NOMO-1 treated with DMSO at 0.1 percent for 48 hours (cell line): Measurements from ENCODE around the gene ATF4.
"Not testable (repeated sequence)": the region's sequence is repeated elsewhere in the genome, so short reads cannot be mapped to it uniquely, and the experiment has no call there.

Experiments used
- DNase-seq: peaks from one replicate; lab custom pipeline; 2025; ENCODE audit not compliant: unreplicated experiment; lab: John Stamatoyannopoulos, UW

The ATF4 gene

GRCh38 chr22:39489094-39490068 is 31.0 kb upstream of the ATF4 start:
- no peak for DNase-seq

GRCh38 chr22:39490135-39490798 is 30.1 kb upstream of the ATF4 start:
- DNase-seq = peak; percentile 77

GRCh38 chr22:39490966-39491680 is 29.2 kb upstream of the ATF4 start:
- DNase-seq = no peak

DNA sequence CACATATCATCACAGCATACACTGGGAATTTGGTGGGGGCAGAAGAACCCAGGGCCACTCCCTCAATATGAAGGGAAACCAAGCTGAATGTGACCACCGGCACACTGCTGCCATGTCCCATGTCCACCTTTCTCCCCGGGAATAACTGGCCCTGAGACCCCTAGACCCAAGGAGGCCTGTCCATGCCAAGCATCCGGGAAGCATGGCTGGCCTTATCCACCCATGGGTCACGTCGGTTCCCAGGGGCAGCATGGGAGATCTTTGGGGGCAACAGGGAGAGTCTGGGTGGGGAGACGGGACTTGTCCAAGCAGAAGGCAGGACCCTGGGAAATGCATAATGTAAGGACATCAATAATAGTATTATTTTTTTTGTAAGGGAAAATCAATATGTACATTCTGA is 28.7 kb upstream of the ATF4 start:
- no peak for DNase-seq

GRCh38 chr22:39492186-39492585 is 28.2 kb upstream of the ATF4 start:
- DNase-seq = no peak

DNA sequence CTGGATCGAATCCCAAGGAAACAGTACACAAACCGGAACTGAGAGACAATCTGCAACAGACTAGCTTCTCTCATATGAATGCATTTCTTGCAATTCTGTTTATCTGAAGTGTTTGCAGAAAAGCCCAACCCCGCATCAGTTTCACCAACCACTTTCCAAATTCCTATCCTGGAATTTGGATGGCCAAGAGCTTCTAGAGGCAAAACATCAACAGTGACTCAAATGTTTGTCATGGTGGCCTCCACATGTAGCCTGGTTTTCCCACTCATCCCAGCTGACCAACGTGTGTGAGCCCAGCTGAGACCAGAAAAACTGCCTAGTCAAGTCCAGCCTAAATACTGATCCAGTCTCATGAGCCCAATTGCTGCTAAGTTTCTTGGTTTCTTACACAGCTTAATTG is 26.6 kb upstream of the ATF4 start:
- no peak for DNase-seq

DNA sequence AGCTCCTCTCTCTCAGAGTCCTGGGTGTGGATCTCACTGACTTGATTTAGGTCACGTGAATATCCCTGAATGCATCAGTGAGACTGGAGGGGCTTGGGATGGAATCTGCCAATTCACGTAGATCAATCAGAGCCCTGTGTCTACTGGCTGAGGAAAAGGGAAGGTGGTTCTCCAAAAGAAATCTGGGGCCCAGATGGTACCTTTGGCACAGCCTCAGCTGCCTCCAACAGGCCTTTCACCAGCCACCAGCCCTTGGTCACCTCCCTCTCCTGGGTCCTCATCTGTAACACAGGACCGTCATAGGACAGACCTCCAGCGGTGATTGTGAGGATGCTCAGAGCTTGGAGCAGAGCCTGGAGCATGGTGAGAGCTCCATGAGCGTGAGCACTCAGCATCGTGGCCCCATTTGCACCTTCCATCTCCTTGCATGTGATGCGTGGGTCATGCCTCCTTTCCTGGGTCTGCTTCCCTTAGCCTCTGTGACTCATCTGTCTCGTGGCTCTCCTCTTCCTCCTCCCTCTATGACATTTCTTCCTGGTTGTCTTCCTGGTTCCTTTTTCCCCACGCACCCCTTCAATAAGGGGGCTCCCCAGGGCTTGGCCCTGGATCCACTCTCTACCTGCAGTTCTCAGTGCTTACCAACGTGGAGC is 25.8 kb upstream of the ATF4 start:
- DNase-seq = no peak

- peak; percentile 69 for DNase-seq
Observed at GRCh38 chr22:39496131-39496838, 24.1 kb upstream of the ATF4 start.

DNA sequence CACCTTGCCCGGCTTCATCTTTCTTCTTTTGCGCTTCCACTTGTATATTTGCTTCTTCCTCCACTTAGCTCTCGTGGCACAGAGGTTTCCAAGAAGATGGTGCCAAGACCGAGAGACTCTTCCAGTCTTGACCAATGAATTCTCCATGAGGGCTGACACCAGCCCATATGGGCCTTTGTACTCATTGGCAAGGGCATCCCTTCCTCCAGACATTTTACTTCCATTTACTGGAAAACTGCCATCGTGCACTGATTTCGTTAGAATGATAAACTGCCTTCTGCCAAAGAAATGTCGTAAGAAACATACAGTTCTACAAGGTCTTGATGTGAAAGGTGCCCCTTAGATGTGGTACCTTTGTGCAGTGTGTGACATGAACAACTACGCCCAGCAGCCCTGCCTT is 22.9 kb upstream of the ATF4 start:
- no peak for DNase-seq

DNA sequence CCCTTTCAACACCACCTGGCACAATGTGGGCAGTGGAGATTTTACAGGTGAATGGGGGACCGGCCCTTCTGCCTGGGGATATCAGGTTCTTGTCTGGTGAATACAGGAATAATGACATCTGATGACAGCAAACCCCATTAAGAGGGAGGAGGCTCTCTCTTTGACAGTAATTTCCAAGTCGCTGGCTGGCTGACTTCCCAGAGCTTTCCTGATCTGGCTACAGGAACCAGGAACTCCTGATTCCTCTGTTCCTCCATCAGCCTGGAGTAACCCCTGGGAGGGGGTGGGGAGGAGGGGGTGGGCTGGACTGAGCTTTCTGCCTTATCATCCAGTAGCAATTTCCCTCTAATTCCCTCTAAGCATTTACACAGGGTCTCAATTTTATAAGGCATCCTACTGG is 22.0 kb upstream of the ATF4 start:
- no peak for DNase-seq

- no peak for DNase-seq
Observed at GRCh38 chr22:39498802-39499201, 21.6 kb upstream of the ATF4 start.

DNA sequence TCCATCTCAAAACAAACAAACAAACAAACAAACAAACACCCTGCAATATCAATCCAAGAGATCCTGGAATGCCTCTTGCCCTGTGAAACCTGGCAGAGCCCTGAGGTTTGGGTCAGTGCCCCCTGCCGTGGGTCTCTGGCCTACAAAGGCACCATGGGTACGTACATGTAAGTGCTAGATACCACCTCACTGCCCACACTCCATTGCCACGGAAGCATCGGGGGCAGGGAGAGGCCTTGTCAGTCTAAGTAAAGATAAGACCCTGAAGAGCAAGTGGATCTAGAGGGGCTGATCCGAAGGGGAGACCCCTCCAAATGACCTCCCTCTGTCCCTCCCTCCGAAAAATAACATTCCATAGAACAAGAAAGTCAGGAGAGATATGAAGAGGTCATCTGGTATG is 20.3 kb upstream of the ATF4 start:
- DNase-seq = no peak

DNA sequence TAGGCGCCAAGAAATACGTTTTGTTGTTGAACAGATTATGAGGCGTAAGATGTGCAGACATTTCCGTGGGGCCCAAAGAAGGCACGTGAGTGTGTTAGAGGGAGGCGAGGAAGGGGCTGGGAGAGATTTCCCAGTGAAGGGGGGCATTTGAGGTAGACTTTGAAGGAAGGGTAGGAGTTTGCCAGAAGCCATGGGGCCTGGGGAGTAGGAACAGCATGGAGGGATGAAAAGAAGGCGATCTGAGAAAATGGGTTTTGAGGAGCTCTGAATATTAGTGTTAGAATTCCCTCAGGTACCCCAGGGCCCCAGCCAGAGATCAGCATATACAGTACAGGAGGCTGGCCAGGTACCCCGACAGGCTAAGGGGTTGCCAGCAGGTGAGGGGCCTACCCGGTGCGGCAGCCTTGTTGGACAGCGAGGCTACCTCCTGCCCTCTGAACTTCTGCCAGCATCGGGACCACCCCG is 18.7 kb upstream of the ATF4 start:
- no peak for DNase-seq

DNA sequence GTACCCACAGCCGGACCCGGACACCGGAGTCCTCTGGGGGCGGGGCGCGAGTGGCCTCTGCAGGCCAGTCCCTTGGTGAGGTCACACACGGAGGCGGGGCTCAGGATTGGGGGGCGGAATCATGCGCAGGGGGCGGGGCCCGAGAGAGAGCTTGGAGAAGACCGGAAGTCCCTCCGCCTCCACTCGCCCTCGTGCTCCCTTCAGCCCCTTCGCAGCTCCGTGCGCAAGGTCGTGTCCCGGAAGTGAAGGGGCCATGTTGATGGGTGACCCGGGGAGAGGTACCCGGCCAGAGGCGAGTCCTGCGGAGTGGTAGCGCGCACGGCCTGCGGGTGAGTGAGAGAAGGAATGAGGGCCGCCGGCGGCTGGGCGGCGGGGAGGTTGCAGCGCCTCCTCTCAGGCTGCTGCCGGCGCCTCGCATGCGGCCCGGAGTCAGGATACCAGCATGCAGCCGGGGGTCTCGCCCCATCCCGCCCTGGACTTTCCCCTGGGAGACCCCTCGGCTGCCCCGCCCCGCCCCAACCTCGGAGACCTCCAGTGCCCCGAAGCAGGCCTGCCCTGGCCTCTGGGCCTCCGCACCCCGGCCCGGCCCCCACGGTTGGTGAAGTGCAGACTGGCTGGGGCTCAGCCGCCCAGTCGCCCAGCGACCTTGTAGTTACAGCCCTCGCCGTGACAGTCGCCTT is 18.1 kb upstream of the ATF4 start, which contains the start of gene MIEF1:
Gene MIEF1, plus strand, starts transcription at position 182 of the 680 bp plus-strand sequence. CDS start 9,005 bp downstream, outside the sequence.
- peak; percentile 92 for DNase-seq

GRCh38 chr22:39502789-39503409 is 17.5 kb upstream of the ATF4 start:
- DNase-seq = peak; percentile 54

GRCh38 chr22:39503630-39504029 is 16.7 kb upstream of the ATF4 start:
- no peak for DNase-seq

GRCh38 chr22:39504071-39504470 is 16.3 kb upstream of the ATF4 start:
- DNase-seq = no peak

DNA sequence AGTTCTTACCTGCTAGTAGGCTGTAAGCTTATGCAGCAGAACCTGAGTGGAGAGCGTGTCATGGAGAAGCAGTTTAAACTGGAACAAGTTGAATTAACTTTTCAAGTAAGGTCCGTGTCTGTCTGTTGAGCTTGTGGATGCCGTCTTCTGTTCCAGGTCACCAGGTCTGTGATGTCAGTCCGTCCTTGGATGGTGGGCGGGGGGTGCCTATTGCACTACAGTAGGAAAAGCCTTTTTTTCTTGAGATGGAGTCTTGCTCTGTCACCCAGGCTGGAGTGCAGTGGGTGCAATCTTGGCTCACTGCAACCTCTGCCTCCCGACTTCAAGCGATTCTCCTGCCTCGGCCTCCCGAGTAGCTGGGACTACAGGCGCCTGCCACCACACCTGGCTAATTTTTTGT is 13.3 kb upstream of the ATF4 start:
- not testable (repeated sequence) for DNase-seq

DNA sequence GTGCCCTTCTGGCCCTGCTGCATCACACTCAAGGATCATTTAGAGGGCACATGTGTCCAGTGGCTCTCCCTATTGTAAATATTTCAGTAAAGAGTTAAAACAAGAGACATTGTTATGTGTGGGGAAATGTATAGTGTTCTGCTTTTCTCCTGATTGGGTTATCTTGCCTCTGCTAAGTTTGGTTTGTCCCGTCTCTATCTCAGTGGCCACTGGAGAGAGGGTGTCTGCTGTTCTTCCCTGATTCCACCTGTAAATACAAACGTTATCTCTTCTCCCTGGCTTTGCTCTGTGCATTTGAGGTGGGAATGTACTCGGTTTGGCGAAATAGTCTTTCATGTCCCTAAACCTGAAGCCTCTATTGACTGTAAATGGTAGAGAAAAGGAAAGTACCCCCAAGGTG is 12.0 kb upstream of the ATF4 start:
- DNase-seq = no peak
